CD4-positive, alpha-beta T cell treated with Interleukin-2 at 100 ng/mL for 4 hours (primary cell): Measurements from ENCODE around the gene RYR2.
"Not testable (repeated sequence)": the region's sequence is repeated elsewhere in the genome, so short reads cannot be mapped to it uniquely, and the experiment has no call there.

Experiments used
- DNase-seq: peaks from one replicate; pipeline ENCODE4 v3.0.0-alpha.2; 2020; ENCODE audit warnings: low spot score

RYR2 gene

DNA sequence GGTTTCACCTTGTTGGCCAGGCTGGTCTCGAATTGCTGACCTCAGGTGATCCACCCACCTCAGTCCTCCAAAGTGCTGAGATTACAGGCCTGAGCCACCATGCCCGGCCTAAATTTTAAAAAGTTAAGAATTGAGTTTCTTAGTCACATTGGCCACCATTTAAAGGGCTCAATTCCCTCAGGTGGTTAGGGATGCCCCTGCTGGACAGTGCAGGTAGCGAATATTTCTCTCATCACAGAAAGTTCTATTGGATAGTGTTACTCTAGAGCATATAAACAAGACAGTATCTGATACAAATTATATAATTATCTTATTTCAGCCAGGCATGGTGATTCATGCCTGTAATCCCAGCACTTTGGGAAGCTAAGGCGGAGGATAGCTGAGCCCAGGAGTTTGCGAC, 528.5 kb downstream of the RYR2 start:
- DNase-seq = no peak

DNA sequence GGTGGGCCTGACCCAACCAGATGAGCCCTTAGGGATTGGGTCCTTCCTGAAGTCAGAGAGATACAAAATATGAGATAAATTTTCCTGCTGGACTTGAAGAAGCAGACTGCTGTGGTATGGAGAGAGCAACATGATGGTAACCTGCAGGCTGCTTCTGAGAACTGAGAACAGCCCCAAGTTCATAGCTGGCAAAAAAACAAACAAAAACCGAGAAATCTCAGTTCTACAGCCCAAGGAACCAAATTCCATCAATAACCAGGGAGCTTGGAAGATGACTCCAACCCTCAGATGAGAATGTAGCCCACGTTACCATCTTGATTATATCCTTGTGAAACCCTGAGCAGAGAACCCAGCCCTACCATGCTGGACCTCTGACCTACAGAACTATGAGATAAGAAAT, 532.6 kb downstream of the RYR2 start:
- no peak for DNase-seq

DNA sequence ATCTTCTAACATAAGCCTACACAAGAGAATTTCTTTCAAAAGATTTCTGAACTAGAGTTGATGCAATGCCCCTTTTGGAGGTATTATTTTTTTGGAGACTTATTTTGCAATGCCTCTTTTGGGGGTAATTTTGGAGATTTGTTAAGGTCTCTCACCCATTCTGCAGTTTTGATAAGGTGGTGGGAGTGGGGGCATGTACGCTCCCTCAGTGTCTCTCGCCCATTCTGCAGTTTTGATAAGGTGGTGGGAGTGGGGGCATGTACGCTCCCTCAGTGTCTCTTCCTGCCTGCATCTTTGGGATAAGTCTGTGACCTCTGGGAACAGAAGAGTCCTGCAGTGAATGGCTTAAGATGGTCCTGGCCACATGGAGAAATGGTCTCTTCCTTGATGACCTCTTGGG, 536.6 kb downstream of the RYR2 start:
- DNase-seq = no peak

DNA sequence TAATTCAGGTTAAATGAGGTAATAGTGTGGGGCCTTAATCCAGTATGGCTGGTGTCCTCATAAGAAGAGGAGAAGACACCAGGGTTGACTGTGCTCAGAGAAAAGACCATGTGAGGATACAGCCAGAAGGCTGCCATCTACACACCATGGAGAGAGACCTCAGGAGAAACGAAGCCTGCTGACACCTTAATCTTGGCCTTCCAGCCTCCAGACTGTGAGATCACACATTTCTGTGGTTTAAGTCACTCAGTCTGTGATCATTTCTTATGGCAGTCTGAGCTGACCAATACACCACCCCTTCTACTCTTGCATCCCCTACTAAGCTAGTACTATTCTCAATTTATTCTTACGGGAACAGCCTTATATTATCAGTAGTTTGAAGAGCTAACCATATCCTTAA, 538.7 kb downstream of the RYR2 start:
- DNase-seq = no peak

DNA sequence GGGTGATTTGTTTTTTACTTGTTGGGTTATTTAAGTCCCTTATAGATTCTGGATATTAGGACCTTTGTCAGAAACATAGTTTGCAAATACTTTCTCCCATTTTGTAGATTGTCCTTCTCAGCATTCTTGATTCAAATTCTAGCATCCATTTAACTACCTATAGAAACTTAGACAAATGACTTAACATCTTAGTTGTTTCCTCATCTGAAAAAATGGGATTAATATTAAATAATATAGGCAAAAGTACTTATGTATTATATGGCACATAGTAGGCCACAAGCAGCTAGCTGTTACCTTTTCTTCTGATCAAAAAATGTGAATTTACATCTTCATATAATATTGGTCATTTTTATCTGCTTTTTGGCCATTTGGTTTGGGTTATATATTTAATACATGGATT, 541.3 kb downstream of the RYR2 start:
- DNase-seq = no peak

DNA sequence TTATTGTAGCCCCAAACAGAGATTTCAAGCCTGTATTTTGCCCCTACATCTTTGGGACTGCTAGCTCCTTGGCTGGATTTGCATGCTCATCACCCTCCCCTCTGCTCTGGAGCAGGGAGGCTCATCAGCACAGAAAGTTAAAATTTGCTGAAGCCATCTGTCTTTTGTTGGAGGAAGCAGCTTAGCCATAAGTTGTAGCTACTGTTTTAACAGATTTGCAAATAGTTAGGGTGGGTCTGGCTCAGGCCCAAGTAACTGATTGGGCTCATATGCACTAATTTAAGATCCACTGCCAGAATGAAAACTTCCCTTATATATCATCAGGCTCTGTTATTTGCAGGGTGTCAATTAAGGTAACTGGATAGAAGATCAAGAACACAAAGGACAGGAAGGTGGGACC, 541.8 kb downstream of the RYR2 start:
- no peak for DNase-seq

DNA sequence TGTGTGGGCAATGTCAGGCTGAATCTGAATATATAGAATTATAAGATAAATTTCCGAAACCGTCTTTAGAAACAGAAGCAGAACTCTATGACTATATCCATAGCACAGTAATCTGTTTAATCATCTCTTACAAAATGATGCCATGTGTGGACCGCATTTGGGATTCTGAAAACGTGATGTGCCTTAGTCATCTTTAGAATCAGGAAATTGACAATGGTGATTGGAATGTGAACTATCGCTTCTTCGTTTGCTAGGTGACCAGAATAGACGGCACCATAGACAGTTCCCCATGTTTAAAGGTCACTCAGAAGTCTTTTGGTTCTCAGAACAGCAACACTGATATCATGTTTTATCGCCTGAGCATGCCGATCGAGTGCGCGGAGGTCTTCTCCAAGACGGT, 548.4 kb downstream of the RYR2 start:
- no peak for DNase-seq

DNA sequence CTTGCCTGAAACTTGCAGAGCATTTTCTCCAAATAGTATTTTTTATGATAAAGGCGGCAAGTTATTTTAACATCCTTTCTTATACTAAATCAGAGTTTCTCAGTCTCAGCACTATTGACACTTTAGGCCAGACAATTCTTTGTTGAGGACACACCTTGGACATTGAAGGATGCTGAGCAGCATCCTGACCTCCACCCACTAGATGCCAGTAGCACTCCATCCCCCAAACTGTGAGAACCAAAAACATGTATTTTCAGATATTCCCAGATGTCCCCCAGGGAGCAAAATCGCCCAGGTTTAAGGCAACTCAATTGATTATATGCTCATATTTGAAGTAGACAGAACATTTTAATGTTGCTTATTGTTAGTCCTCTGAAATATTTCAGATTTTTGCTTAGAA, 549.4 kb downstream of the RYR2 start:
- DNase-seq = no peak

DNA sequence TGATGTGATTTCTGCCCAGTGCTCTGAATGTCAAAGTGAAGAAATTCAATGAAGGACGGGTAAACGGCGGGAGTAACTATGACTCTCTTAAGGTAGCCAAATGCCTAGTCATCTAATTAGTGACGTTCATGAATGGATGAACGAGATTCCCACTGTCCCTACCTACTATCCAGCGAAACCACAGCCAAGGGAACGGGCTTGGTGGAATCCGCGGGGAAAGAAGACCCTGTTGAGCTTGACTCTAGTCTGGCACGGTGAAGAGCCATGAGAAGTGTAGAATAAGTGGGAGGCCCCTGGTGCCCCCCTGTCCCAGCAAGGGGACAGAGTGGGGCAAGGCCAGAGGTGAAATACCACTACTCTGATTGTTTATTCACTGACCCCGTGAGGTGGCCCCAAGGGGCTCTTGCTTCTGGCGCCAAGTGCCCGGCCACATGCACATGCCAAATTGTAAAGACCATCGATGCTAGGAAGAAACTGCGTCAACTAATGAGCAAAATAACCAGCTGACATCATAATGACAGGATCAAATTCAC, 561.1 kb downstream of the RYR2 start:
- not testable (repeated sequence) for DNase-seq

DNA sequence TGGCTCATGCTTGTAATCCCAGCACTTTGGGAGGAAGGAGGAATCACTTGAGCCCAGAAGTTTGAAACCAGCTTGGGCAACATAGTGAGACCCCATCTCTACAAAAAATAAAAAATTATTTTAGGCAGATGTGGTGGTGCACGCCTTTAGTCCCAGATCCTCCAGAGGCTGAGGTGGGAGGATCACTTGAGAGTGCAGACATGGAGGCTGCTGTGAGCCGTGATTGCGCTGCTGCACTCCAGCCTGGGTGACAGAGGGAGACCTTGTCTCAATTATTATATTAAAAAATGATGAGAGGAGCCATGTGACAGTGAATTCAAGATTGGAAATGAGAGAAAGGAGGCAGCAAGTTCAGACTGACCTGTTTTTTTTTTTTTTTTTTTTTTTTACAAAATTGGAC, 566.4 kb downstream of the RYR2 start:
- DNase-seq = no peak

DNA sequence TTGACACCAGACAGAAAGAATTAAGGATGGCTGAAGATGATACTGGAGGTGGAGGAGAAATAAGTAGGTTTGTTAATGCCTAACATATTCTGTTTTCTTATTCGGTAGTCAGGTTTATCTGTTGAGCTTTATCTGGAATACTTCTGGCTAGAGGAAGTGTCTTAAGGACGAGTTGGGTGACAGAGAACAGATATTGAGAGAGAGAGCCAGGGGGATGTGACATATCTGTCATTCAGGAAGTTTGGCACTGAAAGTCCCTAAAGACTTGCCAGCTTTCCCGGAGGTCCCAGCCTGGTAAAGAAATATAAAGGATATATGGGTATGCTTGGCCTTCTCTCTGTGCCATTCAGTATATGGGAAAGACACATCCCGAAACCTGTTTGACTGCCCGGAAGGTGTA, 568.2 kb downstream of the RYR2 start:
- DNase-seq = no peak

DNA sequence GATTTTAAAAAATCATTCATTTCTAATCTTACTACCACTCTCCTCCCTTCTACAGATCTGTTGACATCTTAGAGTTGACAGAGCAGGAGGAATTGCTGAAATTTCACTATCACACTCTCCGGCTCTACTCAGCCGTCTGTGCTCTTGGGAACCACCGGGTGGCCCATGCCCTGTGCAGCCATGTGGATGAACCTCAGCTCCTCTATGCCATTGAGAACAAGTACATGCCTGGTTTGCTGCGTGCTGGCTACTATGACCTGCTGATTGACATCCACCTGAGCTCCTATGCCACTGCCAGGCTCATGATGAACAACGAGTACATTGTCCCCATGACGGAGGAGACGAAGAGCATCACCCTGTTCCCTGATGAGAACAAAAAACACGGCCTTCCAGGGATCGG, 572.0 kb downstream of the RYR2 start:
- no peak for DNase-seq

DNA sequence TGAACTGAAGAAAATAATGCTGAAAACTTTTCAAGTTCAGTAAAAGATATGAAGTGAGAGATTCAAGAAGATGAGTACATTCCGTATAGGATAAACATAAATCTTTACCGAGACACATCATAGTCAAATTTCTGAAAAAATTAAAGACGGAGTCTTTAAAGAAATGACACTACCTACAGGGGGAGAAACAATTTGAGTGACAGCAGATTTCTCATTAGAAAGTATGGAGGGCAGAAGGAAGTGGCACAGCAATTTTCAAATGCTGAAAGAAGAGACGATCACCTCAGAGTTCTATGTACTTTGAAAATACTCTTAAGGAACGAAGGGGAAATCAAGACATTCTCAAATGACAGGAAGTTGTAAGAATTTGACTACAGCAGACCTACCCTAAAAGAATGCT, 577.6 kb downstream of the RYR2 start:
- no peak for DNase-seq

DNA sequence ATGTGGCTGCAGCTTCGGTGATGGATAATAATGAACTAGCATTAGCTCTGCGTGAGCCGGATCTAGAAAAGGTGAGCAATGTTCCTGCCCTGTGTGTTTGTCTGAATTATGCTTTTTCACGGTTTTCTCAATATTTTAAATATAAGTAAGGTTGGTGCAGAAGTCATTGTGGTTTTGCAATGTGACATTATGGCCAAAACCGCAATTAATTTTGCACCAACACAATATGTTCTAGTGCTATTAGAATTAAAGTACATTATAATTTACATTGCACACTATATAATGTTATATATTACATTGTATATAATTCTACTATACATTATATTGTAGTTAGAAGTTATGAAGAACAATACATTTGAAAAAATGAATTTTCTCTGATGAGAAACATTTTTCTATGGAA, 592.9 kb downstream of the RYR2 start:
- DNase-seq = no peak

DNA sequence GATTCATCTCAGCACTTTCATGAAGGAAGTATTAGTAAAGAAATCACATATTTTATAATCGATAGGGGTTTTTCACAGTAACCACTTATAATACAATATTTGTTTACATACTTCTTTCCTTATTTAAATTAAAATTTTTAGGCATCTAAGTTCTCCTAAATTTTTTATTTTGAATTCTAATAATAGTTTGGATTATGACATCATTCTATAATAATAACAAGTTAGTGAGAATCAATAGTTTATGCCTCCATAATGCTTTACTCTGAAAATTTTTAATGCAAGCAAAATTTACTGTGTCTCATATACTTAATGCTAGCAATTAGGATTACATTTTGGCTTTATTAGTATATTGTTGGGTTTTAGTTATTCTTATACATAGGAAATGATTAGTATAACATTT, 596.6 kb downstream of the RYR2 start:
- DNase-seq = no peak

DNA sequence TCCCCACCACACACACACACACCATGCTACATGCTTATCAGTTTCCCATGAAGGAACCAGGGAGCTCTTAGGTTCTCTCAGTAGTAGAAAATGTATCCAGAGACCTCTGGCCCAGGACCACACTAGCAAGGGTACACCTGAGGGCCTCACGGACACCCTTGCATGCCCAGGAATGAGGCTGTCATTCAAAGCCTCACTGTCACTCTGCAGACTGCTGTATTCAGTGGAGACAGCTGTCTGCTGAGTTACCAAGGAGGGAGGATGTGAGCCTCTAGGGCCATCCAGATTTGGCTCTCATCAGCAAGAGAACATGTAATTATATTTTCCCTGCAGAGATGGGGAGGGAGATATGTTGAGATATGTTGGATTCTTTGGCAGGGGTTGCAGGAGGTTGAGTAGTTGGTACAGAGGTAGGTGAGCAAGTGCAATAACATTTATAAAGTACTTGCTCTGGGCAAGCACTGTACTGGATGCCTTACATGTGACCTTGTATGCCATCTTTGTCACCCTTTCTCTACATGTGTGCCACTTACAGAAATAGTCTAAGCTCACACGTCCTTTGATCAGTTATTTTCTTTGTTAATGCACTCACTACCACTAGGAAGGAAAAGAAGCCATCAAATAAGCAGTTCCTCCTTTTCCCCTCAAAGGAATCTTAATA, 598.2 kb downstream of the RYR2 start:
- no peak for DNase-seq

DNA sequence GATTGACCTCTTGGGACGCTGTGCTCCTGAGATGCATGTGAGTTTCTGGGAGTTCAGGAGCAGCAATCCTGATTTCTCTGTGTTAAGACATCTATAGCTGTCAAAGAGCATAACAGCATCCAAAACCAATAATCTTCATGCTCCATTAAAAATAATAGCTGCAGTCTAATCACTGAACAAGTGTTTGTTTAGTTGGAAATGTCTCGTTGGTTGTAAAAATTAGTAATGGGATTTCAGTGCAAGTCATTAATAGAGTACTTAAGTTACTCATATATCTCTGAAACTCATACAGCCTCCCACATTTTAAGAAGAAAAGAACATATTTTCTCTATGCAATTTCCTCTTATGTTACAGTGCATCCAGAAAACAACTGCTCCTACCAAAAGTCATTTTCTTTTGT, 599.0 kb downstream of the RYR2 start:
- no peak for DNase-seq

DNA sequence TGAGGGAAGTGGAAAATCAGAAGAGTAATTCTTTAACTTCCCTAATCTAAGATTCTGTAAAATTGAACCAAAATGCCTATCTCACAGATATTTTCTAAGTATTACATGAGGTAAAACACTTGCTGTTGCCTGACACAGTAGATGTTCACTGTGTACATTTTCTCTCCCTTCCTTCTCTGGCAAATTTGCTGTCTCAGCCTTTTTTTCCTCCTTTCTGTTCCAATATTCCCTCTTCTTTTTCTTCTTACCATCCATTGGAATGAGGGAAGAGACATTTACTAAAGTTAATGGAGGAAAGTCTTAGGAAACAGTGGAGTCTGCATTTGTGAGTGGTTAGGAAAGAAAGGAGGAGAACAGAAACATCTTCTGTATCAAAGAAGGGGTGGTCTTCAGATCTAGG, 608.8 kb downstream of the RYR2 start:
- DNase-seq = no peak

DNA sequence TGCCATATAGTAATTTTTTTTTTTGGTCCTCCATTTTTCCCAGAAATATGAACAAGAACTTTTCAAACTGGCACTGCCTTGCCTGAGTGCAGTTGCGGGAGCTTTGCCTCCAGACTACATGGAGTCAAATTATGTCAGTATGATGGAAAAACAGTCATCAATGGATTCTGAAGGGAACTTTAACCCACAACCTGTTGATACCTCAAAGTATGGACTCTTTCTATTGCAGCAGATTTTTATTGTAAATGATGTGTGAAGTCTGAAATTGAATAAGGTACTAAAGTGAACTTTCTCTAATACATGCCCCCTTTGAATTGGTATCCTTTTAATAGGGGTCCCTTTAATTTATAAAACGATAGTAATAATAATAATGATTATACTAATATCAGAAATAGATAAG, 613.8 kb downstream of the RYR2 start:
- DNase-seq = no peak

DNA sequence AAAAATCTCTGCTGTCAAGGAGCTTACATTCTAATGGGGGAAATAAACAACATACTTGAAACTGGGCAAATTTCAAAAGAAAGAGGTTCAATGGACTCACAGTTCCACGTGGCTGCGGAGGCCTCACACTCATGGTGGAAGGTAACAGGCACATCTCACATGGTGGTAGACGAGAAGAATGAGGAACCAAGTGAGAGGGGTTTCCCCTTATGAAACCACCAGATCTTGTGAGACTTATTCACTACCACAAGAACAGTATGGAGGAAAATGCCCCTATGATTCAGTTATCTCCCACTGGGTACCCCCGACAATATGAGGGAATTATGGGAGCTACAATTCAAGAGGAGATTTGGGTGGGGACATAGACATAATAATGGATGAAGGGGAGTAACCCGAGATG, 622.4 kb downstream of the RYR2 start:
- DNase-seq = no peak

DNA sequence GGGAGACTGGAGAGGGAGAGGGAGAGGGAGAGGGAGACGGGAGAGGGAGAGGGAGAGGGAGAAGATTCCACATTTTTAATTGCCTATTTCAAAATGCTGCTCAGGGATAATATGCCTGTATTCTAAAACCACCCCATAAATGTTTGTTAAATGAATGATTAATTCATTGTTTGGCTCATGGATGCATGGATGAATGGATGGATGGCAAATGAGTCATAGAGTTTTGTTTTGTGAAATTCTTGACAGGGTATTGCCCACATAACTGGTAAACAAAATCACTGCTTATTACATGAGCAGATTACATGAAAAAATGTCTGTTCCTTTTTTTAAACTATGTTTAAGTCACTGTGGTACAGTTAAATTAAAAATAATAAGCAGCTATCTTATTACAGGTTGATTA, 628.3 kb downstream of the RYR2 start:
- no peak for DNase-seq

DNA sequence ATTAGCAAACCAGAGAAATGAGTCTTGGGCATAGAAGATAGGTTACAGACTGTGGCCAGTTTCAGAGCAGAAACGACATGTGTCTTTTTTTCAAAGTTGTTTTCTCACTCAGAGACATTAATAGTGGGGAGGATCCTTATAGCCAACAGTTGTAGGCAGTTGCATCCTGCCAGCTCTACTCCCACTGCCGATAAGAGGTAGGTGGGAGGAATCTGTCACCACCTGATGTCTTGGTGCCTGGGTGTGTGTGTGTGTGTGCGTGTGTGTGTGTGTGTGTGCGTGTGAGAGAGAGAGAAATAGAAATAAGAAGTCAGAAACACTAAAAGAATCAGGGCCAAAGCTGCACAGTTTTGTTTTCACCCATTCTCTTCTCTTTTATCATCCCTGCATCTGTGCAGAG, 629.3 kb downstream of the RYR2 start:
- DNase-seq = no peak

DNA sequence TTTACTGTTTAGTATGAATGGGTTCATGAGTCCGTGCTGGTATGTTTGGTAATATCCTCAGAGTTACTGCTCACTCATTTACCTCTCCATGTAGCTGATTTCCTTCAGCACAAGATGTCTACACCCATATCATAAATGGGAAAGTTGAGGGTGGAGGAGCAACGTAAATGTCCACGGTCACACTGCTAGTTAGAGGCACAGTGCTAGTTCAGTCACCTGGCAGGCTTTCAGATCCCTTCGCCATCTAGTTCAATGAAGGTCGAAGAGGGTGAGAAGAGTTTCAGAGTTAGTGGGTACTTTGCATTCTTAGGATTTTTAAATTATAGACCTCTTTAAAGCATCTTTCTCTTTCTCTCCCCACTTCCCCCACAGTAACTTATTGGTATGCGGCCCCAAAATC, 630.0 kb downstream of the RYR2 start:
- no peak for DNase-seq

DNA sequence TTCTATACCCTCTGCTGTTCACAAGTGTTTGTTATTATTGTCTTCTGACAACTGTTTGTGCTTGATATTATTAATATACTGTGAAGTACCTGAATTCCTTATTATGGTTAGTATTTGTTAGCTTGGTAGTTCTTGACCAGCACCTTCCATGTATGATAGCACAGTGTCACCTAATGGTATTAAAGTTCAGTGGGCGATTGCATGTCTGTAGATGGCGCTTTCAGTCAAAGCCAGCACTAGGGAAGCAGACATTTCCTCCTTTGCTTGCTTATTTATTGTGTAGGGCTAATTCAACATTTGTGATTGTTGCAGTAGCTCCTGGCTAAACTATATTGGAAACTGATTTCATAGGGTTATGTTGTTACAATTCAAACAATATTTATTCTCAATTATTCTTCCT, 630.8 kb downstream of the RYR2 start:
- DNase-seq = no peak

DNA sequence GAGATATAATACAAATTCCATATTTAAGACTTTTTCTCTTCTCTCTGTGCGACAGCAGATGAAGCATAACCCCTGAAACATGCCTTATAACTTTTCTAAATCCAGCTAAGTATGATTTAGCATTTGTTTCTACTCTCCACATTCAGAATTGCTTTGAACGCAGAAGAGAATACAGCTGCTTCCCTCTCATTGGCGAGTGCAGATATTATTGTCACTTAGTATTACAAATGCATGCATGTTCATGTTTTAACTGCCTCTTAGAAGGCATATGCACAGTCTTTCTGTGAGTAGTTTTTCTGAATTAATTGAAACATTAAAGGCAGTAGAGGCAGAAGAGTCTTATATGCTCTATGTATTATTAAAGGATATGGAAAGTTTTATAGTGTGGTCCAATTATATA, 631.6 kb downstream of the RYR2 start:
- no peak for DNase-seq
